Endodermal cell (in vitro differentiated cells): Measurements from ENCODE around the gene UPF2. TPM values are rescaled to one million over a fixed set of nuclear protein-coding genes. Genes with fewer than 3 reads are reported as not detected.

Experiments used
- DNase-seq: peaks from one replicate; pipeline ENCODE4 v3.0.0-alpha.2; 2017
- H3K27ac ChIP-seq: 2 replicates; pipeline ENCODE4 v1.5.1; 2013; ENCODE audit warnings: mild to moderate bottlenecking, low read depth, low read length, moderate library complexity
- H3K27me3 ChIP-seq: 2 replicates; pipeline ENCODE4 v1.6.1; 2013; ENCODE audit warnings: mild to moderate bottlenecking, low read length, moderate library complexity; ENCODE audit not compliant: insufficient read depth, control insufficient read depth, poor library complexity, severe bottlenecking
- H3K36me3 ChIP-seq: 2 replicates; pipeline ENCODE4 v1.7.0; 2013; ENCODE audit warnings: mild to moderate bottlenecking, low read length, moderate library complexity; ENCODE audit not compliant: control insufficient read depth, insufficient read depth
- H3K4me1 ChIP-seq: one replicate; pipeline ENCODE4 v1.7.0; 2013; ENCODE audit warnings: low read length; ENCODE audit not compliant: control insufficient read depth, insufficient read depth
- H3K4me3 ChIP-seq: 2 replicates; pipeline ENCODE4 v1.5.1; 2013; ENCODE audit warnings: mild to moderate bottlenecking, low read length, moderate library complexity
- H3K9ac ChIP-seq: 2 replicates; pipeline ENCODE4 v1.6.1; 2013; ENCODE audit warnings: mild to moderate bottlenecking, low read length, moderate library complexity; ENCODE audit not compliant: poor library complexity, severe bottlenecking; ENCODE audit errors: extremely low read depth
- H3K9me3 ChIP-seq: 2 replicates; pipeline ENCODE4 v1.6.1; 2013; ENCODE audit warnings: mild to moderate bottlenecking, low read length, moderate library complexity; ENCODE audit not compliant: control insufficient read depth
- H3K27ac Mint-ChIP-seq: 2 replicates; pipeline ENCODE4 v1.8.0; 2020; ENCODE audit warnings: mixed read lengths
- H3K27me3 Mint-ChIP-seq: 2 replicates; pipeline ENCODE4 v1.8.0; 2021; ENCODE audit warnings: mild to moderate bottlenecking, mixed read lengths; ENCODE audit not compliant: insufficient read depth
- H3K36me3 Mint-ChIP-seq: 2 replicates; pipeline ENCODE4 v1.8.0; 2020; ENCODE audit warnings: low read depth, mixed read lengths
- H3K4me1 Mint-ChIP-seq: 2 replicates; pipeline ENCODE4 v1.8.0; 2020; ENCODE audit warnings: mixed read lengths
- H3K4me3 Mint-ChIP-seq: 2 replicates; pipeline ENCODE4 v1.8.0; 2020; ENCODE audit warnings: mild to moderate bottlenecking, moderate library complexity, mixed read lengths
- H3K9me3 Mint-ChIP-seq: 2 replicates; pipeline ENCODE4 v1.8.0; 2020; ENCODE audit warnings: mild to moderate bottlenecking, mixed read lengths
- WGBS, 2 experiments: methylation state at CpG; one replicate each; pipeline versions ENCODE4 v1.1.5 to v1.1.7; 2013; ENCODE audit warnings: missing lambda C conversion rate in 2 of 2, mixed read lengths in 1 of 2; ENCODE audit not compliant: insufficient coverage in 1 of 2, insufficient read length in 1 of 2; 5-methylcytosine and 5-hydroxymethylcytosine counted together
- total RNA-seq, 2 donors: library from RNA; stranded (reverse); fragmentation: NEBNext Ultra II Directional in 1 of 2; extraction: Animal tissue kit (Norgen Biotek cat#: 25700) in 1 of 2; gene quantifications; 2 replicates in 1 of 2; 3 replicates in 1 of 2; pipeline ENCODE4 v1.2.1, GENCODE V29; 2021
- TF ChIP-seq, protein P1 (sequence below): fragments of 200-600 bp; sonication (generic); conservative IDR thresholded peaks from 2 replicates; pipeline ENCODE4 v1.5.0; 2021; ENCODE audit warnings: antibody characterized with exemption, mild to moderate bottlenecking

UPF2 gene
- total RNA-seq, 2 donors from 2014 or later: 16.8 to 23.4 TPM

DNA sequence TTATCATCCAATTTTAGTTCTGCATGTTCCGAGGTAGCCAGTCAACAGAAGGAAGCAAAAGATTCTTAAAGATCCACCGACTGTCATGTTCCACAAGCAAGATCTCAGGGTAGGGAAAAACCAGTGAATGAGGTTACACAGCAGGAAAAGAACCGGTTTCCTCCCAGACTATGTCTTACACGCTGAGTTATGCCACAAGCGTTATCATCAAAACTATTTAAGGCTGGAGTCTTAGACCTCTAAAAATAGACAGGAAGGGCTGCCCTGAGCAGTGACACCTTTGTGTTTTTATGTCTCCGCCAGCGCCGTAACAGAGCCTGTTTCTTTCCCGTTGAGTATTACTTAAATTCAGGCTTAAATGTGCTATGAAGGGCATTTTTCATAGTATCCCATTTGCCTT, 171.1 kb downstream of the UPF2 start:
- Mint-ChIP-seq H3K27me3 (peaks cover 19% of the 10 kb centered on the region), H3K4me3 (no peak overlapping the region), H3K9me3 (no peaks in the 10 kb centered on the region), H3K36me3 (peaks cover 15% of the 10 kb centered on the region), H3K27ac (no peak overlapping the region), H3K4me1 (peaks cover 19% of the 10 kb centered on the region)
- H3K9ac ChIP-seq: no peak overlapping the region
- H3K4me3 ChIP-seq: no peak overlapping the region
- H3K9me3 ChIP-seq: no peaks in the 10 kb centered on the region
- H3K27me3 ChIP-seq: no peaks in the 10 kb centered on the region
- H3K27ac ChIP-seq: no peak overlapping the region
- no peak for DNase-seq
- WGBS, 2 experiments: 90 to 92% methylated on average over 8 to 9 of the region's 9 CpGs
- TF ChIP-seq, protein P1, sequence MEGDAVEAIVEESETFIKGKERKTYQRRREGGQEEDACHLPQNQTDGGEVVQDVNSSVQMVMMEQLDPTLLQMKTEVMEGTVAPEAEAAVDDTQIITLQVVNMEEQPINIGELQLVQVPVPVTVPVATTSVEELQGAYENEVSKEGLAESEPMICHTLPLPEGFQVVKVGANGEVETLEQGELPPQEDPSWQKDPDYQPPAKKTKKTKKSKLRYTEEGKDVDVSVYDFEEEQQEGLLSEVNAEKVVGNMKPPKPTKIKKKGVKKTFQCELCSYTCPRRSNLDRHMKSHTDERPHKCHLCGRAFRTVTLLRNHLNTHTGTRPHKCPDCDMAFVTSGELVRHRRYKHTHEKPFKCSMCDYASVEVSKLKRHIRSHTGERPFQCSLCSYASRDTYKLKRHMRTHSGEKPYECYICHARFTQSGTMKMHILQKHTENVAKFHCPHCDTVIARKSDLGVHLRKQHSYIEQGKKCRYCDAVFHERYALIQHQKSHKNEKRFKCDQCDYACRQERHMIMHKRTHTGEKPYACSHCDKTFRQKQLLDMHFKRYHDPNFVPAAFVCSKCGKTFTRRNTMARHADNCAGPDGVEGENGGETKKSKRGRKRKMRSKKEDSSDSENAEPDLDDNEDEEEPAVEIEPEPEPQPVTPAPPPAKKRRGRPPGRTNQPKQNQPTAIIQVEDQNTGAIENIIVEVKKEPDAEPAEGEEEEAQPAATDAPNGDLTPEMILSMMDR: no peak
- peaks cover 6% of the 10 kb centered on the region for H3K4me1 ChIP-seq
- peaks cover 10% of the 10 kb centered on the region for H3K36me3 ChIP-seq

DNA sequence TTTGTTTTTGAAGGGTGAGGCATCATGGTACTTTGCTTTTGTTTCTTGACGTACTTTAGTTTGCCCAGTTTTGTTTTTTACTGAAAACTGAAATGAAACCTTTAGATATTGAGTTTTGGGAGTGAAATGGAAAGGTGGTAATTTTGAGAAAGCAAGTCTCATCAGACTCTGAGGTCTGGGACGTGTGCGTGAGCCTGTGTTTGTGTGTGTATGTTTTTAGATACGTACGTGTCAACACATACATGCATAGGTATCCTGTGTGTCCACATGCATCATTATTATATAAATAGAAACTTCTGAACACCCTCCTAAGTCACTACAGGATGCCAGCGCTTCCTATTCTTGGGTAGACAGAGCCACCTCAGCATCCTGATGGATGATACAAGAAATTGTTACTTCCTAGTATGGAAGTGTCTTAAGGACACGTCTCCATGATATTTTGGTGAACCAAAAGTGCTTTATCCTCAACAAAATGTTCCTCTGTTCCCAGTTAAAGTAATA, 171.7 kb downstream of the UPF2 start:
- Mint-ChIP-seq H3K9me3 (no peaks in the 10 kb centered on the region), H3K36me3 (peaks cover 18% of the 10 kb centered on the region), H3K4me1 (peaks cover 16% of the 10 kb centered on the region), H3K27ac (no peak overlapping the region), H3K4me3 (no peak overlapping the region), H3K27me3 (peaks cover 19% of the 10 kb centered on the region)
- WGBS, 2 experiments: 92 to 100% methylated on average over 3 to 7 of the region's 7 CpGs
- Histone ChIP-seq H3K27ac (no peak overlapping the region), H3K36me3 (peaks cover 10% of the 10 kb centered on the region), H3K4me3 (no peak overlapping the region), H3K27me3 (no peaks in the 10 kb centered on the region), H3K4me1 (peaks cover 6% of the 10 kb centered on the region), H3K9me3 (no peaks in the 10 kb centered on the region), H3K9ac (no peak overlapping the region)
- DNase-seq: no peak
- TF ChIP-seq, protein P1: no peak

DNA sequence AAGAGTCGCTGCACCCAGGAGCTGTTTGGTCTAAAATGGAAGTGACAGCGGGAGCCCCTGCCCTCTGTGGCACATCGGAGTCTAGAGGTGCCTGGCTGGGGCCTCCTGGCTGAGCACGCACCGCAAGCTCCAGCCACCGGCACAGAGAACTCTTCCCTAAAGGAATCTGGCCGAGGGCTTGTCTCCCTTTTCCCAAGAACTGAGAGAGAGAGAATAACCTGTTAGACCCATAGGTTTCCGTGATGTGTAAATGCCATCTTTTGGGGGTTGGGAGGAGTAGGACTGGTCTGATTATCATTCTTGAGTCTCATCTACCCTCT, 172.2 kb downstream of the UPF2 start:
- peaks cover 10% of the 10 kb centered on the region for H3K36me3 ChIP-seq
- no peak for DNase-seq
- 92 to 94% methylated on average over 6 to 8 of the region's 8 CpGs for WGBS, 2 experiments
- Mint-ChIP-seq H3K27ac (no peak overlapping the region), H3K9me3 (no peaks in the 10 kb centered on the region), H3K27me3 (peaks cover 19% of the 10 kb centered on the region), H3K4me1 (peaks cover 12% of the 10 kb centered on the region), H3K4me3 (peak overlapping the region; percentile 32), H3K36me3 (peaks cover 18% of the 10 kb centered on the region)
- H3K9ac ChIP-seq: no peak overlapping the region
- no peaks in the 10 kb centered on the region for H3K27me3 ChIP-seq
- H3K27ac ChIP-seq: no peak overlapping the region
- peaks cover 5% of the 10 kb centered on the region for H3K4me1 ChIP-seq
- TF ChIP-seq, protein P1: no peak
- no peaks in the 10 kb centered on the region for H3K9me3 ChIP-seq
- no peak overlapping the region for H3K4me3 ChIP-seq

Other genes starting within 250 kb of the UPF2 start
- 10 to 100 TPM; 13.2 to 18.9 TPM for gene PROSER2, start 219.5 kb downstream of the UPF2 start, total RNA-seq
- 10 to 100 TPM; 56.9 to 61.5 TPM for gene DHTKD1, start 26.1 kb upstream of the UPF2 start, total RNA-seq
- gene SEC61A2, start 86.9 kb upstream of the UPF2 start, total RNA-seq: 10 to 100 TPM; 24.4 to 40.5 TPM
- 10 to 100 TPM; 88.7 to 93.9 TPM for gene NUDT5, start 153.1 kb upstream of the UPF2 start, total RNA-seq
- 100 to 1,000 TPM; 104 to 123 TPM for gene CDC123, start 153.4 kb upstream of the UPF2 start, total RNA-seq